Measurements from ENCODE around the gene RCE1. TPM values are rescaled to one million over a fixed set of nuclear protein-coding genes. Genes with fewer than 3 reads are reported as not detected.

RCE1 gene
- total and polyA plus RNA-seq, 12 donors: 2.5 to 9.2 (median 4.9) TPM

DNA sequence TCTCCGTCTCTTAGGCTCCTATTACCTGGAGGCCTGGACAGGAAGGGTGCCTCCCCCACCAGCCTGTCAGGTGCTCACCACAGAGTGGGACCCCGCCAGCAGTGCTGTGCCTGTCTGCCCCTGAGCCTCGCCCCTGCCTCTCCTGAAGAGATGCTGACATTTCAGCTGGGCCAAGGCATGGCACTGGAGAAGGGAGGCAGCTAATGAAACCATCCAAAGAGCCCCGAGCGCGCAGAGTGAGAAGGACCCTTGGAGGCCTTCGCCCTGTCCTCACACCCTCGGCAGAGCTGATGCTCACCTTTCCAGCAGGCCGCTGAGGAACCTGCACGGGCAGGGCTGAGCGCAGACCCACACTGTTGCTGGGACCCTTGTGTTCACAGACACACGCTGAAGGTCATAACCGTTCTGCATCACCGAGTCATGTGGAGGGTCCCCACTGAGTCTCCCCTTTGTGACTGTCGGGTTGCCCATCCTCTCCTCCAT is 11.5 kb downstream of the RCE1 start:
- TF ChIP-seq CTCF (IDR thresholded peaks at IDR 0.05): no peak
- ATAC-seq (no peak), DNase-seq (no peak)
- intact Hi-C loops (cut with DNase I): loop anchor here in 1 of 10 donors (5.0 kb wide), 1 partner anchor 103 kb away; the partner anchor contains the start of gene PC
- Histone ChIP-seq H3K36me3 (peaks cover 0 to 12% (median 0%) of the 10 kb centered on the region in 9 donors), H3K4me3 (no peak overlapping the region), H3K9me3 (no peaks in the 10 kb centered on the region), H3K27me3 (no peaks in the 10 kb centered on the region), H3K4me1 (peaks cover 0 to 15% (median 10%) of the 10 kb centered on the region in 9 donors), H3K27ac (no peak overlapping the region)
- 95 to 98% methylated on average over 15 of the region's 15 CpGs for WGBS, 2 donors

- H3K27me3 ChIP-seq: no peaks in the 10 kb centered on the region
- intact Hi-C loops (cut with DNase I): loop anchor here in 2 of 10 donors (2.0 to 5.0 kb wide), 2 partner anchors 101 to 103 kb away; partner anchors contain the start of gene PC (in 2 of the 2)
- peak; percentile 90 to 96 (median 93) for ATAC-seq
- DNase-seq: peak; percentile 93 to 96
- H3K27ac ChIP-seq: peak overlapping the region; percentile 75 to 95 (median 91)
- H3K36me3 ChIP-seq: peaks cover 0 to 12% (median 0%) of the 10 kb centered on the region in 9 donors
- 5% methylated on average over 45 to 51 of the region's 51 CpGs for WGBS, 2 donors
- H3K4me3 ChIP-seq: peak overlapping the region; percentile 53 to 86 (median 70)
- H3K4me1 ChIP-seq: peaks cover 0 to 15% (median 10%) of the 10 kb centered on the region in 9 donors
- TF ChIP-seq CTCF (IDR thresholded peaks at IDR 0.05): no peak
- no peaks in the 10 kb centered on the region for H3K9me3 ChIP-seq
These were observed 12.6 kb downstream of the RCE1 start for GRCh38 chr11:66855574-66856495.

DNA sequence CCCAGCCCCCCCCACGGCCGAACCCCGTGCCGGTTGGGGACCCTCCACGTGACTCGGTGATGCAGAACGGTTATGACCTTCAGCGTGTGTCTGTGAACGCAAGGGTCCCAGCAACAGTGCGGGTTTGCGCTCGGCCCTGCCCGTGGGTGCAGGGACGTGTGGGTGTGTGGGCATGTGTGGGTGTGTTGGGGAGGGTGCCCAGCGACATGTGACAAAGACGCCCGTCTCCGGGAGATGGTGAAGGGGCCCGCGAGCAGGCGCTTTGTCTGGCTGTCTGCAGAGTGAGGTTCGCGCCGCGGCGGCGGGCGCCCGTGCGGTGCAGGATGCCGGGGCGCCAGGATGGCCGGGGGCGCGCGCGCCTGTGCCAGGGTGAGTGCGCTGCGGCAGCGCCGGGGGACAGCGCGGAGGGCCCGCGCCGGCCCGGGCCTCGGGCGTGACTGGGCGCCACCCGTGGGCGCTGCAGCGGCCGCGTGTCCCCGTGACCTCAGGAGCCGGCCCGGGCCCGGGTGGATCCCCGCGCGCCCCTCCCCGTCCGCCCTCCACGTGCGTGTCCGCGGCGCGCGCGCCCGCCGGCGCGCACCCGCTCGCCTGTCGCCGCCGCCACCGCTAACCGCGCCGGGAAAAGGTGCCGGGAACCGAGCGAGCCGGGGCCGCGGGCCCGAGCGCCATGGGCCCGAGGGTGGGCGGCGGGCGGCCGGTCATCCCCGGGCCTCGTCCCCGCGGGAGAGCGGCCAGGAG is 13.4 kb downstream of the RCE1 start, which contains the start of gene LRFN4:
Gene LRFN4 (plus strand): TSS at position 569 of the 738 bp plus-strand sequence. CDS start 681 bp downstream, outside the sequence.
- Histone ChIP-seq H3K4me3 (peak within 1 kb of the TSS; percentile 53 to 86 (median 70)), H3K36me3 (peaks cover 0 to 12% (median 0%) of the 10 kb centered on the region in 9 donors), H3K27me3 (no peaks in the 10 kb centered on the region), H3K9me3 (no peaks in the 10 kb centered on the region), H3K27ac (peak within 1 kb of the TSS; percentile 75 to 95 (median 91)), H3K4me1 (peaks cover 0 to 15% (median 10%) of the 10 kb centered on the region in 9 donors)
- no peak for TF ChIP-seq CTCF (IDR thresholded peaks at IDR 0.05)
- WGBS, 2 donors: 0 to 1% methylated on average over 85 to 99 of the region's 103 CpGs
- ATAC-seq: peak in 7 of 8 donors; percentile 25 to 51 (median 36)
- DNase-seq: peak in 1 of 2 donors; percentile 58
- intact Hi-C loops (cut with DNase I): loop anchor here in 2 of 10 donors (2.0 to 5.0 kb wide), 2 partner anchors 101 to 102 kb away; partner anchors contain the start of gene PC (in 2 of the 2)
